ENCODE results near the gene SLC16A5. TPM values are rescaled to one million over a fixed set of nuclear protein-coding genes. Genes with fewer than 3 reads are reported as not detected.

Gene SLC16A5
- total and polyA plus RNA-seq, 10 of the 15 experiments (the other 5 are each of a cell fraction or from before 2014, with no cell fraction given) = 0.03 to 3.1 (median 0.96) TPM

DNA sequence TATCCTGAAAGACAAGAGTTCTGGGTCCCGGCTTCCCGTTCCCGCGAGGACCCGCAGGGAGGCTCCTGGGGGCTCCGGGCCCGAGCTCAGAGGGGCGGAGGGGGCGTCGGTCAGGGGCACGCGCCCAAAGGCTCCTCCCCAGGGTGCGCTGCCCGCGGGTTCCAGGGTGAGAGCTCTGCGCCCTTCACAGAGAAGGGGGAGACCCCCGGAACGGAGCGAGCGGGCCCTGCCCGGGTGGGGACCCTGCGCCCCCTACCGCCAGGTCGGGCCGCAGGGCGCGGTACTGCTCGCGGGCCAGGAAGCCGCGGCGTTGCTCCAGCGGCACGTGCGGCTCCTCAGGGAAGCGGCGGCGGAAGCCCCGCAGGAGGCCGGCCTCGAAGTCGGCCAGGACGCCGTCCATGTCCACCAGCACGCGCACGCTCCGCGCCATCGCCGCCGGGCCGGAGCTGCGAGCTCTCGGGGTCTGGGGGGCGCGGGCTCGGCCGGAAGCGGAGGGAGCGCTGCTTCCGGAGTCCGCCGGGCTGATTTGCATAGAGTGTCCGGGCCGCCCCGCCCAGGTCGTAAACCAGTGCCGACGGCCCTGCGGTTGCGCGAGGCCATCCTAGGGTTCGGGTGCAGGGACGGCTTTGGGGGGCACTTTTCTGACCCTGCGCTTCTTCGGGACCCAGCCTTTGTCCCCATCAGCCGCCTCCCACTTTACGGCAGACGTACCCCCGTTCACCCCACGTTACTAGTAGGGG lies 43.7 kb downstream of the SLC16A5 start, which contains the start of gene NT5C (continued):
- TF ChIP-seq RCOR1 (conservative IDR thresholded peaks at IDR 0.05; ENCODE audit: low read depth, low read length) (no peak), IRF4 (IDR thresholded peaks at IDR 0.05; ENCODE audit: low read depth, low read length) (no peak), STAT3 (IDR thresholded peaks at IDR 0.05; ENCODE audit: low read depth, low read length) (no peak), KLF5 (IDR thresholded peaks at IDR 0.05; ENCODE audit: partially characterized antibody) (peak; percentile 66), RELB (IDR thresholded peaks at IDR 0.05; ENCODE audit: low read depth) (no peak), ZZZ3 (IDR thresholded peaks at IDR 0.05; ENCODE audit: control insufficient read depth, insufficient read length, low read depth) (no peak), RELA (IDR thresholded peaks at IDR 0.05; ENCODE audit: borderline replicate concordance, partially characterized antibody) (peak; percentile 68), EGR1 (IDR thresholded peaks at IDR 0.05; ENCODE audit: borderline replicate concordance in 1 of 2, low read depth in 2 of 2, low read length in 2 of 2) (no peak), ZBTB40 (IDR thresholded peaks at IDR 0.05; ENCODE audit: borderline replicate concordance) (no peak; the same call in 1 of the 2 replicates), MTA3 (IDR thresholded peaks at IDR 0.05; ENCODE audit: borderline replicate concordance, low read length) (no peak), ZSCAN29 (IDR thresholded peaks at IDR 0.05) (peak; percentile 71; the same call in 1 of the 2 replicates), NFYA (IDR thresholded peaks at IDR 0.05; ENCODE audit: borderline replicate concordance, low read depth, low read length) (no peak), ZNF207 (IDR thresholded peaks at IDR 0.05; ENCODE audit: borderline replicate concordance) (peak; percentile 81), GATAD2B (conservative IDR thresholded peaks at IDR 0.05; ENCODE audit: low read depth) (peak; percentile 99), SMAD5 (IDR thresholded peaks at IDR 0.05; ENCODE audit: low read depth) (peak; percentile 47; the same call in 1 of the 2 replicates), CBFB (IDR thresholded peaks at IDR 0.05; ENCODE audit: low read depth) (peak; percentile 55), RAD51 (IDR thresholded peaks at IDR 0.05) (no peak), FOS (IDR thresholded peaks at IDR 0.05; ENCODE audit: borderline replicate concordance, extremely low read depth, insufficient read length) (no peak), CEBPZ (IDR thresholded peaks at IDR 0.05; ENCODE audit: low read depth, low read length) (no peak)
- TF ChIP-seq, protein P1, sequence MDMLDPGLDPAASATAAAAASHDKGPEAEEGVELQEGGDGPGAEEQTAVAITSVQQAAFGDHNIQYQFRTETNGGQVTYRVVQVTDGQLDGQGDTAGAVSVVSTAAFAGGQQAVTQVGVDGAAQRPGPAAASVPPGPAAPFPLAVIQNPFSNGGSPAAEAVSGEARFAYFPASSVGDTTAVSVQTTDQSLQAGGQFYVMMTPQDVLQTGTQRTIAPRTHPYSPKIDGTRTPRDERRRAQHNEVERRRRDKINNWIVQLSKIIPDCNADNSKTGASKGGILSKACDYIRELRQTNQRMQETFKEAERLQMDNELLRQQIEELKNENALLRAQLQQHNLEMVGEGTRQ (IDR thresholded peaks at IDR 0.05; ENCODE audit: borderline replicate concordance, low read depth, low read length) = no peak
